Measurements from ENCODE around the gene CLCN6. TPM values are rescaled to one million over a fixed set of nuclear protein-coding genes. Genes with fewer than 3 reads are reported as not detected.

CLCN6 gene
- total RNA-seq, 1 donor from 2014 or later: 18.6 TPM

DNA sequence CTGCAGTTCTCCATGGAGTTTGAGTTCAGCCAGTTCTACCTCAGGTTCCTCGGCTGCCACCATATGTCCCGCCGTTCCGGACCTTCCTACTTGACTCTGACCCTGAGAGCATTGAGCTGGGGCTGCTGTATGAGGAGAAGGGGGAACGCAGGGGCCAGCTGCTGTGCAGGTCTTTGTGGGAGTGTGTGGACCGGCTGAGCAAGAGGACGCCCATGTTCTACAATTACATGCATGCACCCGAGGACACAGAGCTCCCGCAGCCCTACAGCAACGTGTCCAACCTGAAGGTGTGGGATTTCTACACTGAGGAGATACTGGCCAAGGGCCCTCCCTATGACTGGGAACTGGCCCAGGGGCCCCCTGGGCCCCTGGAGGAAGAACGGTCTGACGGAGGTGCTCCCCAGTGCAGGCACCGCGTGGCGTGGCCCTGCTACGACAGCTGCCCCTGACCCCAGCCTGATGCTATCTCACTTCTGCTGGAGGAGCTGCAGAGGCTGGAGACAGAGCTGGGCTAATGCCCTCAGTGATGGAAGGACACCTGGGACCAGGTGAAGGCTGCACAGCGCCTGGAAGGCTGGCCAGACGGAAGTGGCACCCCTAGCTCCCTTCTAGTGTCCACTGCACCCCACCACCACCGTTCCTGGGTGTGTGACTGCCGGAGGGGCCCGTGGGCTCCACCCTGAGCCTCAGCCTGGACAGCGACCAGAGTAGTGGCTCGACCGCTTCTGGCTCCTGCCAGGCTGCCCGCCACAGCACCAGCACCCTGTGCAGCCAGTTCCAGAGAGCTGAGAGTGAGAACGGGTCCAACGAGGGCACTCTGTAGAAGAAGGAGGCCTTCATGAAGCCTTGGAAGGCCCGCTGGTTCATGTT lies 73.6 kb downstream of the CLCN6 start:
- intact Hi-C loops (cut with DNase I): no loop called here
- DNase-seq (ENCODE audit: low spot score in 2 of 2): no peak
- Histone ChIP-seq H3K27me3 (no peaks in the 10 kb centered on the region), H3K9me3 (no peaks in the 10 kb centered on the region), H3K27ac (no peak overlapping the region), H3K36me3 (no peaks in the 10 kb centered on the region), H3K4me3 (no peak overlapping the region), H3K4me1 (no peaks in the 10 kb centered on the region)
- TF ChIP-seq CTCF (IDR thresholded peaks at IDR 0.05): no peak

DNA sequence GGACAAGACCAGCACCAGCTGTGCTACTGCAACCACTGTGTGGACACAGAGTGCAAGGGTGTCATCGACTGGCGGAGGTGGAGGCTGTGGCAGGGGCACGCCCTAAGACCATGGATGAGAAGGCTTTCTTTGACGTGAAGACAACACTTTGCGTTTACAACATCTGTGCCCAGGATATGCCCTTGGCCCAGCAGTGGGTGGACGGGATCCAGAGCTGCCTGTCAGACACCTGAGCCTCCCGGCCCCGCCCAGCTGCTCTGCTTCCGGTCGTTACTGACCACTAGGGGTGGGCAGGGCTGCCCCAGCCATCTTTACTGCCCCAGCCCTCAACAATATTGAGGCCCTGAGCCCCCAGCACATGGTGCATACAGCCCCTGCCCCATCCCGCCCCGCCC lies 74.2 kb downstream of the CLCN6 start:
- H3K27ac ChIP-seq: no peak overlapping the region
- TF ChIP-seq CTCF (IDR thresholded peaks at IDR 0.05): no peak
- H3K4me1 ChIP-seq: no peaks in the 10 kb centered on the region
- intact Hi-C loops (cut with DNase I): no loop called here
- H3K9me3 ChIP-seq: no peaks in the 10 kb centered on the region
- H3K27me3 ChIP-seq: no peaks in the 10 kb centered on the region
- no peak overlapping the region for H3K4me3 ChIP-seq
- no peak for DNase-seq (ENCODE audit: low spot score in 2 of 2)
- H3K36me3 ChIP-seq: no peaks in the 10 kb centered on the region

DNA sequence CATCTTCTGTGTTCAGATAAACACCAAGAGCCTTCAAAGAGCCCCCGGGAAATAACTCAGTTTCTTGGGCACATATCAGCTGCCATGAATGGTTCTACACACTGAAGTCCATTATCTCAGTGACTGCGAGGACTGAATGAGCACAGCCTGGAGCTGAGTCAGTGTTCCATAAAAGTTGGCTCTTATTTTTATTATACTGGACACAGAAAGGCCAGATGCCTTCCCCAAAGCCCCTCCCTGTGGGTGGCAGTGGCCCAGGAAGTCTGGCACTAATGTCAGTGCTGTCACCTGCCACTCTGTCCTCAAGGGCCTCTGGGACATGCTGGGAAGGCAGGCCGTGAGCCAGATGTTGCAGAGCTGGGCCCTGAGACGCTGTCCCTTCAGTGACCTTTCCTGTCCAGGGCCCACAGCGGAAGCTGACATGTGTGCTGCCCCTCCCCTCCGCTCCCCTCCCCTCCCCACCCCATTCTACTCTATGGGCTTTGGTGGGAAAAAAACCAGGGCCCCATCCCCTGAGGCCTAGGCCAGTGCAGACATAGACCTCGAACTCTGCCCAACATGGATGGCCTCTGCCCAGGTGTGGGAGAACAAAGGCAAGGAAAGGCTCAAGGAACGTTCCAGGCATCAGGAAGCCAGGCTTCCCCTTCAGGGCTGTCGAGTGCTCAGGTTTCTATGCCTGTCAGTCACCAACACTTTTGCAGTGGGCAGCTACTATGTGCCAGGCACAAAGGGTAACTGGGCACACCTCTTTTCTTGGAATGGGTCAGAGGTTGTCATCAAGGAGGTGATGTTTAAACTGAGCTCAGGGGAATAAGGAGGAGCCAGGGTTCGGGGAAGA lies 75.1 kb downstream of the CLCN6 start:
- Histone ChIP-seq H3K27ac (no peak overlapping the region), H3K27me3 (no peaks in the 10 kb centered on the region), H3K4me3 (no peak overlapping the region), H3K36me3 (no peaks in the 10 kb centered on the region), H3K4me1 (no peaks in the 10 kb centered on the region), H3K9me3 (no peaks in the 10 kb centered on the region)
- intact Hi-C loops (cut with DNase I): no loop called here
- no peak for DNase-seq (ENCODE audit: low spot score in 2 of 2)
- TF ChIP-seq CTCF (IDR thresholded peaks at IDR 0.05): no peak

DNA sequence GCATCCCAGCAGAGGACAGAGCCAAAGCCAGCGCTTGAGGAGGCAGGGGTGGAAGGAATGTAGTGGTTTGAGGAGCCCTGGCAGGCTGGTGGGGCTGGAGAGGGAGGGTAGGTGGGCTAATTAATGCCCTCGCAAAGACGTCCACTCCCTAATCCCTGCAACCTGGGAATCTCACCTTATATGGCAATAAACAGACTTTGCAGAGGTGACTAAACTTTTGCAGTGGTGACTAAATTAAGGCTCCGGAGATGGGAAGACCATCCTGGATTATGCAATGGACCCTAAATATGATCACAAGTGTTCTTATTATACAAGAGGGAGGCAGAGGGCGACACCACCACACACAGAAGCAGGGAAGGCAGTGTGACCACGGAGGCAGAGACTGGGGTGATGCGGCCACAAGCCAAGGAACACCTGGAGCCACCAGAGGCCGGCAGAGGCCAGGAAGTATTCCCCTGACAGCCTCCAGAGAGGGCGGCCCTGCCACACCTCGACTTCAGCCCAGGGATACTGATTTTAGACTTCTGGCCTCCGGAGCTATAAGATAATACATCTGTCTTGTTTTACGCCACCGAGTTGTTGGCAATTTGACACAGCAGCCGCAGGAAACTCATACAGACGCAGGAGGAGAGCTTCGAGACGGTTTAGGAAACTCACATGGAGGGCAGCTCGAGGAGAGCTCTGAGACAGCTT lies 75.9 kb downstream of the CLCN6 start:
- Histone ChIP-seq H3K36me3 (no peaks in the 10 kb centered on the region), H3K4me3 (no peak overlapping the region), H3K27ac (no peak overlapping the region), H3K4me1 (no peaks in the 10 kb centered on the region), H3K27me3 (no peaks in the 10 kb centered on the region), H3K9me3 (no peaks in the 10 kb centered on the region)
- intact Hi-C loops (cut with DNase I): no loop called here
- DNase-seq (ENCODE audit: low spot score in 2 of 2): no peak
- TF ChIP-seq CTCF (IDR thresholded peaks at IDR 0.05): no peak

- TF ChIP-seq CTCF (IDR thresholded peaks at IDR 0.05): no peak
- intact Hi-C loops (cut with DNase I): no loop called here
- H3K4me3 ChIP-seq: no peak overlapping the region
Measured at GRCh38 chr1:11882814-11883538, 77.0 kb downstream of the CLCN6 start.

More at GRCh38 chr1:11882814-11883538, 77.0 kb downstream of the CLCN6 start:
- Histone ChIP-seq H3K4me1 (no peaks in the 10 kb centered on the region), H3K27ac (no peak overlapping the region), H3K36me3 (no peaks in the 10 kb centered on the region), H3K27me3 (no peaks in the 10 kb centered on the region), H3K9me3 (no peaks in the 10 kb centered on the region)
- DNase-seq (ENCODE audit: low spot score in 2 of 2): no peak

Measured in ascending aorta (tissue), 2 donors.